PC-9 (cell line): ENCODE data around the gene MPHOSPH8.
"Not testable (repeated sequence)": the region's sequence is repeated elsewhere in the genome, so short reads cannot be mapped to it uniquely, and the experiment has no call there.

ENCODE experiments used
- EZH2 ChIP-seq: fragments of 200-600 bp; sonication (generic); IDR thresholded peaks from 2 replicates; pipeline ENCODE4 v1.8.0; 2017; ENCODE audit warnings: antibody characterized with exemption, low read depth
- TF ChIP-seq, protein P1 (sequence below): fragments of 200-600 bp; sonication (generic); conservative IDR thresholded peaks from 2 replicates; pipeline ENCODE4 v1.6.1; 2017; ENCODE audit warnings: mixed run types, antibody characterized with exemption, mild to moderate bottlenecking, moderate library complexity

DNA sequence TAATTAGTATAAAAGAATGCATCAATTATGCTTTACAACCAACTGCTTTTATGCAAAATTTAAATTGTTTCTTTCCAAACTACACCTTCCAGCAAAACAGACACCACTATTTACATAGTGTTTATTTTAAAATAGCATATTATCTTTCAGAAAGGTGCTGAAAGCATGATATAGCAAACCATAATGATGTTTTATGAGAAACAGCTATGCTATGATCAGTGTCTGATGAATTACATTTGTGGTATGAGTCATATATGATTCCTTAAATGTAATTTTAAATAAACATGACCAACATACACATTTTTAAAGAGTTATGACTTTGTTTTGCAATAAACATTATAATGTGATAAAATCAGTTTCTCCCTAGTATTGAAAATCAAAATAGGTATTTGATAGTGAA, 68.2 kb downstream of the MPHOSPH8 start:
- TF ChIP-seq, protein P1, sequence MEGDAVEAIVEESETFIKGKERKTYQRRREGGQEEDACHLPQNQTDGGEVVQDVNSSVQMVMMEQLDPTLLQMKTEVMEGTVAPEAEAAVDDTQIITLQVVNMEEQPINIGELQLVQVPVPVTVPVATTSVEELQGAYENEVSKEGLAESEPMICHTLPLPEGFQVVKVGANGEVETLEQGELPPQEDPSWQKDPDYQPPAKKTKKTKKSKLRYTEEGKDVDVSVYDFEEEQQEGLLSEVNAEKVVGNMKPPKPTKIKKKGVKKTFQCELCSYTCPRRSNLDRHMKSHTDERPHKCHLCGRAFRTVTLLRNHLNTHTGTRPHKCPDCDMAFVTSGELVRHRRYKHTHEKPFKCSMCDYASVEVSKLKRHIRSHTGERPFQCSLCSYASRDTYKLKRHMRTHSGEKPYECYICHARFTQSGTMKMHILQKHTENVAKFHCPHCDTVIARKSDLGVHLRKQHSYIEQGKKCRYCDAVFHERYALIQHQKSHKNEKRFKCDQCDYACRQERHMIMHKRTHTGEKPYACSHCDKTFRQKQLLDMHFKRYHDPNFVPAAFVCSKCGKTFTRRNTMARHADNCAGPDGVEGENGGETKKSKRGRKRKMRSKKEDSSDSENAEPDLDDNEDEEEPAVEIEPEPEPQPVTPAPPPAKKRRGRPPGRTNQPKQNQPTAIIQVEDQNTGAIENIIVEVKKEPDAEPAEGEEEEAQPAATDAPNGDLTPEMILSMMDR: not testable (repeated sequence)
- TF ChIP-seq EZH2: not testable (repeated sequence)
